Heart right ventricle (tissue), 16 donors: Measurements from ENCODE around the gene DENND2A. TPM values are rescaled to one million over a fixed set of nuclear protein-coding genes. Genes with fewer than 3 reads are reported as not detected.
A peak's percentile ranks its signal among the peaks of the same experiment; 100 is the strongest.

Source experiments
- ATAC-seq, 8 donors: fragments of 200-7000 bp; cut with Tn5 transposase; one replicate each; pipeline ENCODE4 v1.9.1; 2020; ENCODE audit warnings: mild to moderate bottlenecking in 8 of 8, moderate library complexity in 8 of 8, moderate number of reproducible peaks in 1 of 8
- DNase-seq, 2 donors: peaks; one replicate each; pipeline ENCODE4 v3.0.0-alpha.2; 2020
- H3K27ac ChIP-seq, 10 donors: fragments of 200-600 bp; sonication (generic) in 2 of 10; one replicate each; pipeline versions ENCODE4 v1.5.0 to v1.8.0; 2020 to 2022; ENCODE audit warnings: mild to moderate bottlenecking in 3 of 10
- H3K27me3 ChIP-seq, 7 donors: fragments of 200-600 bp; one replicate each; pipeline ENCODE4 v1.8.0; 2021 to 2022; ENCODE audit warnings: mild to moderate bottlenecking in 2 of 7
- H3K36me3 ChIP-seq, 9 donors: fragments of 200-600 bp; sonication (generic) in 1 of 9; one replicate each; pipeline versions ENCODE4 v1.5.0 to v1.8.0; 2020 to 2022; ENCODE audit warnings: mild to moderate bottlenecking in 2 of 9
- H3K4me1 ChIP-seq, 9 donors: fragments of 200-600 bp; sonication (generic) in 1 of 9; one replicate each; pipeline versions ENCODE4 v1.5.0 to v1.8.0; 2020 to 2022; ENCODE audit warnings: mild to moderate bottlenecking in 4 of 9
- H3K4me3 ChIP-seq, 10 donors: fragments of 200-600 bp; sonication (generic) in 2 of 10; one replicate each; pipeline versions ENCODE4 v1.5.0 to v1.8.0; 2020 to 2022; ENCODE audit warnings: mild to moderate bottlenecking in 7 of 10, moderate library complexity in 2 of 10
- H3K9me3 ChIP-seq, 11 donors: fragments of 200-600 bp in 10 of 11; sonication (generic) in 2 of 11; one replicate each; pipeline versions ENCODE4 v1.5.0 to v1.8.0; 2013 to 2022; ENCODE audit warnings: mild to moderate bottlenecking in 2 of 11, control low read depth in 1 of 11, moderate library complexity in 1 of 11
- CTCF ChIP-seq, 9 donors: fragments of 200-600 bp; sonication (generic) in 2 of 9; IDR thresholded peaks; one replicate each; pipeline versions ENCODE4 v1.5.0 to v1.8.0; 2021 to 2022; ENCODE audit warnings: antibody characterized with exemption in 9 of 9, mild to moderate bottlenecking in 5 of 9, moderate library complexity in 1 of 9
- WGBS, 2 donors: extraction: QIAGEN DNeasy Blood & Tissue Kit; methylation state at CpG; one replicate each; pipeline ENCODE4 v1.1.7; 2013; ENCODE audit warnings: inconsistent platforms in 1 of 2; 5-methylcytosine and 5-hydroxymethylcytosine counted together
- intact Hi-C, 10 donors: fragments of 100-400 bp; cut with DNase I; formaldehyde crosslinking; loops; one replicate each; pipeline versions ENCODE4 v1.11.1 to v1.14.2; 2022
- polyA plus RNA-seq, 2 donors: library from polyadenylated mRNA; stranded (reverse); fragments of 200-250 nt; gene quantifications; one replicate each; pipeline ENCODE4 v1.2.3, GENCODE V29; 2013
- total RNA-seq, 10 donors: library from RNA; stranded (reverse); fragmentation: NEBNext Ultra II Directional in 3 of 10; extraction: Animal tissue kit (Norgen Biotek cat#: 25700) in 3 of 10; gene quantifications; one replicate each; pipeline versions ENCODE4 v1.2.1 to v1.2.4, GENCODE V29; 2021 to 2023
- donor health status: Arrhythmogenic right ventricular cardiomyopathy.
- donor health status: ischemic (EF 13 %, LVEDD 7.1; RV severe dilation, severe dysfunction).
- donor health status: healthy with polysubstance abuse.
- donor health status: DM: no; HTN: yes; CAD: no.
- donor health status: DM: no; HTN: no; CAD: no.
- donor health status: ischemic (EF 25% LVEDD 6.9; RV normal size, moderate dysfunction).
- donor health status: ischemic (EF 25% LVEDD 5.7; RV mildly dilated, moderate dysfunction).
- donor health status: healthy.
- donor health status: DM: yes; HTN: yes; CAD: no.
- donor health status: Ischemic cardiomyopathy.
- donor health status: ischemic (EF 35%, LVEDD 5.7; RV mildly dilated, moderate dysfunction).
- donor health status: nonischemic (EF 11% LVEDD 7.7; RV severe dilation, severe dysfunction).
- donor health status: DM: yes; HTN: yes; CAD: no.
- donor health status: PGD.
- donor health status: ischemic (EF 29% LVEDD 5.4; RV normal size, mild dysfunction).
- donor health status: nonischemic (EF 23%, LVEDD 6.1; RV moderate dilation, normal function).

The DENND2A gene
- total and polyA plus RNA-seq, 12 donors = 3.8 to 16.9 (median 9.8) TPM

- 85 to 87% methylated on average over 9 of the region's 9 CpGs for whole genome bisulfite sequencing, 2 donors
- H3K9me3 ChIP-seq = no peaks in the 10 kb centered on the region
- H3K27ac ChIP-seq = no peak overlapping the region
- intact Hi-C loops = no loop called here
- H3K4me3 ChIP-seq = no peak overlapping the region
- no peak for TF ChIP-seq CTCF (IDR thresholded peaks at IDR 0.05)
- H3K27me3 ChIP-seq = no peaks in the 10 kb centered on the region
- no peaks in the 10 kb centered on the region for H3K4me1 ChIP-seq
- H3K36me3 ChIP-seq = no peaks in the 10 kb centered on the region
- no peak for DNase-seq
- ATAC-seq = peak in 4 of 8 donors; percentile 25 to 55 (median 34)
These were observed 145.7 kb downstream of the DENND2A start for GRCh38 chr7:140494867-140495266.

- H3K4me1 ChIP-seq = peaks cover 0 to 5% (median 0%) of the 10 kb centered on the region in 9 donors
- no peak overlapping the region for H3K27ac ChIP-seq
- DNase-seq (no peak), ATAC-seq (no peak)
- H3K9me3 ChIP-seq = no peaks in the 10 kb centered on the region
- no peaks in the 10 kb centered on the region for H3K36me3 ChIP-seq
- no peak overlapping the region for H3K4me3 ChIP-seq
- no peaks in the 10 kb centered on the region for H3K27me3 ChIP-seq
- WGBS, 2 donors = 86 to 91% methylated on average over 2 of the region's 2 CpGs
- no peak for TF ChIP-seq CTCF (IDR thresholded peaks at IDR 0.05)
- intact Hi-C loops = no loop called here
These were observed 151.6 kb downstream of the DENND2A start for GRCh38 chr7:140489026-140489359.

GRCh38 chr7:140485500-140486265 lies 154.9 kb downstream of the DENND2A start:
- intact Hi-C loops = no loop called here
- Histone ChIP-seq H3K4me3 (no peak overlapping the region), H3K36me3 (no peaks in the 10 kb centered on the region), H3K27ac (no peak overlapping the region), H3K4me1 (peaks cover 0 to 5% (median 0%) of the 10 kb centered on the region in 9 donors), H3K27me3 (no peaks in the 10 kb centered on the region), H3K9me3 (no peaks in the 10 kb centered on the region)
- 71 to 84% methylated on average over 14 of the region's 14 CpGs for WGBS, 2 donors
- ATAC-seq (no peak), DNase-seq (no peak)
- no peak for TF ChIP-seq CTCF (IDR thresholded peaks at IDR 0.05)

GRCh38 chr7:140484951-140485499 lies 155.6 kb downstream of the DENND2A start:
- Histone ChIP-seq H3K9me3 (no peaks in the 10 kb centered on the region), H3K36me3 (no peaks in the 10 kb centered on the region), H3K4me1 (peaks cover 0 to 5% (median 0%) of the 10 kb centered on the region in 9 donors), H3K4me3 (no peak overlapping the region), H3K27ac (no peak overlapping the region), H3K27me3 (no peaks in the 10 kb centered on the region)
- intact Hi-C loops = no loop called here
- 59 to 66% methylated on average over 5 of the region's 5 CpGs for WGBS, 2 donors
- no peak for TF ChIP-seq CTCF (IDR thresholded peaks at IDR 0.05)
- ATAC-seq (no peak), DNase-seq (no peak)
